Tibial nerve (tissue), 4 donors: ENCODE measurements around the gene PEMT. TPM values are rescaled to one million over a fixed set of nuclear protein-coding genes. Genes with fewer than 3 reads are reported as not detected.

Source experiments
- DNase-seq, 2 donors: peaks; one replicate each; pipeline ENCODE4 v3.0.0-alpha.2; 2019; ENCODE audit warnings: low spot score in 2 of 2
- H3K27ac ChIP-seq, 4 donors: fragments of 200-600 bp; sonication (generic) in 3 of 4; one replicate each; pipeline ENCODE4 v1.5.1; 2017 to 2019; ENCODE audit warnings: mild to moderate bottlenecking in 1 of 4
- H3K27me3 ChIP-seq, 2 donors: fragments of 200-600 bp; sonication (generic) in 1 of 2; one replicate each; pipeline versions ENCODE4 v1.5.1 to v1.6.0; 2017 to 2019
- H3K36me3 ChIP-seq, 3 donors: fragments of 200-600 bp; sonication (generic); one replicate each; pipeline ENCODE4 v1.5.1; 2018 to 2019
- H3K4me1 ChIP-seq, 4 donors: fragments of 200-600 bp; sonication (generic) in 3 of 4; one replicate each; pipeline ENCODE4 v1.5.1; 2017 to 2019
- H3K4me3 ChIP-seq, 4 donors: fragments of 200-600 bp; sonication (generic) in 3 of 4; one replicate each; pipeline ENCODE4 v1.5.1; 2017 to 2019; ENCODE audit warnings: mild to moderate bottlenecking in 1 of 4, moderate library complexity in 1 of 4
- H3K9me3 ChIP-seq, 4 donors: fragments of 200-600 bp; sonication (generic) in 3 of 4; one replicate each; pipeline ENCODE4 v1.5.1; 2017 to 2019
- EP300 ChIP-seq, 2 donors: sonication (generic); formaldehyde crosslinking; IDR thresholded peaks; one replicate each; pipeline ENCODE4 v1.6.1; 2017; ENCODE audit warnings: antibody characterized with exemption in 2 of 2, mild to moderate bottlenecking in 1 of 2
- POLR2A ChIP-seq, 2 donors: fragments of 450-650 bp; IDR thresholded peaks; one replicate each; pipeline ENCODE4 v1.6.1; 2017; ENCODE audit warnings: antibody characterized with exemption in 2 of 2, mild to moderate bottlenecking in 2 of 2, moderate library complexity in 2 of 2
- WGBS, 2 donors: methylation state at CpG; one replicate each; pipeline ENCODE4 v1.1.5; 2018; 5-methylcytosine and 5-hydroxymethylcytosine counted together
- total RNA-seq, 4 donors: library from RNA; depleted of rRNA; stranded (reverse); fragments of >200 nt; gene quantifications; one replicate each; pipeline ENCODE4 v1.1.0, GENCODE V29; 2016
- TF ChIP-seq, protein P1 (sequence below), 5 experiments: fragments of 200-600 bp in 3 of 5; fragments of 450-650 bp in 2 of 5; sonication (generic) in 3 of 5; IDR thresholded peaks; one replicate each; pipeline ENCODE4 v1.5.1; 2016 to 2019; ENCODE audit warnings: antibody characterized with exemption in 5 of 5, mild to moderate bottlenecking in 3 of 5, moderate library complexity in 2 of 5

The PEMT gene
- total RNA-seq, 4 donors from 2014 or later = 29.5 to 80.8 (median 58.8) TPM

DNA sequence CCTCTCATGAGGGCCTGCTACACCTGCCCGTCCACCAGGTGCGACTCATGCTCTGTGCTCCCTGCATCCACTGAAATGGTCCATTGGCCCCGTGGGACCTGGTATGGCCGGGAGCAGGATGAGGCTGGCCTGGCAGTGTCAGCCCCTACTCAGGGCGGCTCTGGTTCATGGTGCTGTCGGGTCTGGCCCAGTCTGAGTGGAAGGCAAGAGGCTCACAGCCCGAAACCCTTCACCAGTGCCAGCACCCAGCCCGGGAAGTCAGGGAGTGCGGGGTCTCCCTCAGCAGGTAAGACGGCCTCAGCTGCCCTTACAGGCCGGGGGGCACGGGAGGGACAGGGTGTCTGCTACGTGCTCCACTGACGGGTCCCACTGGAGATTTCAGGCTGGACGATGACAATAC lies 54.8 kb downstream of the PEMT start:
- Histone ChIP-seq H3K36me3 (no peaks in the 10 kb centered on the region), H3K9me3 (peaks cover 0 to 7% (median 0%) of the 10 kb centered on the region in 4 donors), H3K27ac (peak overlapping the region in 2 of 4 donors; percentile 64 to 77), H3K4me3 (no peak overlapping the region), H3K27me3 (no peaks in the 10 kb centered on the region), H3K4me1 (peaks cover 0 to 7% (median 0%) of the 10 kb centered on the region in 4 donors)
- WGBS, 2 donors = 87 to 96% methylated on average over 2 to 15 of the region's 15 CpGs
- DNase-seq = no peak
- no peak for TF ChIP-seq POLR2A (IDR thresholded peaks at IDR 0.05)
- TF ChIP-seq EP300 (IDR thresholded peaks at IDR 0.05) = no peak
- TF ChIP-seq, protein P1, sequence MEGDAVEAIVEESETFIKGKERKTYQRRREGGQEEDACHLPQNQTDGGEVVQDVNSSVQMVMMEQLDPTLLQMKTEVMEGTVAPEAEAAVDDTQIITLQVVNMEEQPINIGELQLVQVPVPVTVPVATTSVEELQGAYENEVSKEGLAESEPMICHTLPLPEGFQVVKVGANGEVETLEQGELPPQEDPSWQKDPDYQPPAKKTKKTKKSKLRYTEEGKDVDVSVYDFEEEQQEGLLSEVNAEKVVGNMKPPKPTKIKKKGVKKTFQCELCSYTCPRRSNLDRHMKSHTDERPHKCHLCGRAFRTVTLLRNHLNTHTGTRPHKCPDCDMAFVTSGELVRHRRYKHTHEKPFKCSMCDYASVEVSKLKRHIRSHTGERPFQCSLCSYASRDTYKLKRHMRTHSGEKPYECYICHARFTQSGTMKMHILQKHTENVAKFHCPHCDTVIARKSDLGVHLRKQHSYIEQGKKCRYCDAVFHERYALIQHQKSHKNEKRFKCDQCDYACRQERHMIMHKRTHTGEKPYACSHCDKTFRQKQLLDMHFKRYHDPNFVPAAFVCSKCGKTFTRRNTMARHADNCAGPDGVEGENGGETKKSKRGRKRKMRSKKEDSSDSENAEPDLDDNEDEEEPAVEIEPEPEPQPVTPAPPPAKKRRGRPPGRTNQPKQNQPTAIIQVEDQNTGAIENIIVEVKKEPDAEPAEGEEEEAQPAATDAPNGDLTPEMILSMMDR (IDR thresholded peaks at IDR 0.05) = no peak

DNA sequence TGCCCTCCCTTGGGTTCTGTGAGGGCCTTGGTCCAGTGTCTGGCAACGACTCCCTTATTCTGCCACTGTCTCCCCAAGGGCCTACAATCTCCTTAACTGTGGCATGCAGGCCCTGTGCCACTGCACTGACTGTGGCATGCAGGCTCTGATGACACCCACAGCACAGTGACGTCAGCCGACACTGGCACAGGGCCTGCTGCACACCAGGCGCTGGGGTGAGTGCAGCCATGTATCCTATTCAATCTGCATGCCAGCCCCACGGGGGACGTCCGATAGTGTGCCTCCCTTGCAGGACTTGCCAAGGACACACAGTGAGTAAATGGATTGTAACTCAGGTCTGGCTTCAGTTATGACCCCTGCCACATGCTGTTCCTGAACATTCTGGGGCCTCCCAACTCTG lies 55.6 kb downstream of the PEMT start:
- H3K36me3 ChIP-seq = no peaks in the 10 kb centered on the region
- H3K27me3 ChIP-seq = no peaks in the 10 kb centered on the region
- TF ChIP-seq EP300 (IDR thresholded peaks at IDR 0.05) (peak in 1 of 2 donors; percentile 60), POLR2A (IDR thresholded peaks at IDR 0.05) (peak in 1 of 2 donors; percentile 17)
- TF ChIP-seq, protein P1 (IDR thresholded peaks at IDR 0.05) = no peak
- H3K9me3 ChIP-seq = peaks cover 0 to 7% (median 0%) of the 10 kb centered on the region in 4 donors
- H3K4me3 ChIP-seq = no peak overlapping the region
- WGBS, 2 donors = 45 to 63% methylated on average over 7 of the region's 7 CpGs
- H3K27ac ChIP-seq = peak overlapping the region in 3 of 4 donors; percentile 62 to 77 (median 64)
- no peak for DNase-seq
- H3K4me1 ChIP-seq = peaks cover 0 to 7% (median 0%) of the 10 kb centered on the region in 4 donors

DNA sequence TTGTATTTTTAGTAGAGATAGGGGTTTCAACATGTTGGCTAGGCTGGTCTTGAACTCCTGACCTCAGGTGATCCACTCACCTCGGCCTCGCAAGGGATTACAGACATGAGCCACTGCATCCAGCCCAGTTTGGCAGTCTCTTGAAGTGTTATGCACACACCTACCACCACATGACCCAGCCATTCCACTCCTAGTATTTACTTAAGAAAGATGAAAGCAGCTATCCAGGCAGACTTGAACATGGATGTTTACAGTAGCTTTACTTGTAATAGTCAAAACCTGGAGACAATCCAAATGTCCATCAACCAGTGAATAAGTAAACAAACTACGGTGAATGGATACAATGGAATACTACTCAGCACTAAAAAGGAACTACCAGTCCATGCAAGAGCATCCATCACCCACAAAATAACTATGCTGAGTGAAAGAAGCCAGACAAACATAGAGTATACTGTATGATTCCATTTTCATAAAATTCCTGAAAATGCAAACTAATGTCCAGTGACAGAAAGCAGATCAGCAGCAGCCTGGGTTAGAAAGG lies 57.5 kb downstream of the PEMT start:
- Histone ChIP-seq H3K4me3 (no peak overlapping the region), H3K27ac (no peak overlapping the region), H3K9me3 (peaks cover 0 to 7% (median 0%) of the 10 kb centered on the region in 4 donors), H3K4me1 (peaks cover 0 to 7% (median 0%) of the 10 kb centered on the region in 4 donors), H3K27me3 (no peaks in the 10 kb centered on the region), H3K36me3 (no peaks in the 10 kb centered on the region)
- DNase-seq = no peak
- 92 to 93% methylated on average over 3 of the region's 3 CpGs for WGBS, 2 donors
- TF ChIP-seq POLR2A (IDR thresholded peaks at IDR 0.05) (no peak), EP300 (IDR thresholded peaks at IDR 0.05) (no peak)
- TF ChIP-seq, protein P1 (IDR thresholded peaks at IDR 0.05) = no peak

DNA sequence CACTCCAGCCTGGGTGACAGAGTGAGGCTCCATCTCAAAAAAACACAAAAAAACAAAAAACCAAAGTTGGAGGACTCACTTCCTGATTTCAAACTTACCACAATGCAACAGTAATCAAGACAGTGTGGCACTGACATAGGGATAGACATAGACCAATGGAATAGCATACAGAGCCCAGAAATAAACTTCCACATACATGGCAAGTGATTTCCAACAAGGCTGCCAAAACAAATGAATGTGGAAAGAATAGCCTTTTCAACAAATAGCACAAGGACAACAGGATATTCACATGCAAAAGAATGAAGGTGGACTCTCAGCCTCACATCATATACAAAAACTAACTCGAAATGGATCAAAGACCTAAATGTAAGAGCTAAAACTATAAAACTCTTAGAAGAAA lies 58.5 kb downstream of the PEMT start:
- no peaks in the 10 kb centered on the region for H3K36me3 ChIP-seq
- 79% methylated on average over 1 of the region's 1 CpG for WGBS, 2 donors

DNA sequence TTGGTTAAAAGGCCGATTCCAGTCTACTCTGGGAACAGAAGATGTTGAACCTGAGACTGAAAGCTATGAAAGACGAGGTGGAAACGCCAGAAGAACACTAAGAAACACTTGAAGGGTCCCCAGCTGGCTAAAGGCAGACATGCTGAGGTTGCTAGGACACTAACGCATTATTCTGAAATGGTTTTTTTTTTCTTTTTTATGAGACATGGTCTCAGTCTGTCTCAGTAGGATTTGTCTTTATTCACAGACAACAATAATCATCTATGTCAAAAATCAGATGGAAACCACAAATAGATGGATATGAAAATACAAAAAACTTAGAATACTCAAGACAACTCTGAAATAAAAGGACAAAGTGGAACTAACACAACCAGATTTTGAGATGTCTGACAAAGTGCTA lies 60.4 kb downstream of the PEMT start:
- H3K9me3 ChIP-seq = peaks cover 0 to 7% (median 0%) of the 10 kb centered on the region in 4 donors
- 54 to 64% methylated on average over 4 of the region's 4 CpGs for WGBS, 2 donors
- TF ChIP-seq EP300 (IDR thresholded peaks at IDR 0.05) (no peak), POLR2A (IDR thresholded peaks at IDR 0.05) (no peak)
- TF ChIP-seq, protein P1 (IDR thresholded peaks at IDR 0.05) = no peak
- H3K27me3 ChIP-seq = no peaks in the 10 kb centered on the region
- DNase-seq = no peak
- no peak overlapping the region for H3K27ac ChIP-seq
- H3K4me1 ChIP-seq = peaks cover 0 to 11% (median 0%) of the 10 kb centered on the region in 4 donors
- no peak overlapping the region for H3K4me3 ChIP-seq
- no peaks in the 10 kb centered on the region for H3K36me3 ChIP-seq

More for the DNA sequence above, 58.5 kb downstream of the PEMT start:
- no peak for DNase-seq
- H3K4me1 ChIP-seq = peaks cover 0 to 7% (median 0%) of the 10 kb centered on the region in 4 donors
- no peak overlapping the region for H3K27ac ChIP-seq
- TF ChIP-seq, protein P1 (IDR thresholded peaks at IDR 0.05) = no peak
- TF ChIP-seq EP300 (IDR thresholded peaks at IDR 0.05) = no peak
- no peak for TF ChIP-seq POLR2A (IDR thresholded peaks at IDR 0.05)
- no peak overlapping the region for H3K4me3 ChIP-seq
- peaks cover 0 to 7% (median 0%) of the 10 kb centered on the region in 4 donors for H3K9me3 ChIP-seq
- no peaks in the 10 kb centered on the region for H3K27me3 ChIP-seq
